GM20431 (cell line): ENCODE measurements around the gene EEF1AKMT2.

Experiments used
- in situ Hi-C: fragments of 300-500 bp; cut with MseI, MboI; formaldehyde crosslinking; loops from one replicate; pipeline ENCODE4 v1.15.0; 2020; ENCODE audit warnings: low sequenced_read_pairs; ENCODE audit not compliant: unreplicated experiment

EEF1AKMT2 gene

DNA sequence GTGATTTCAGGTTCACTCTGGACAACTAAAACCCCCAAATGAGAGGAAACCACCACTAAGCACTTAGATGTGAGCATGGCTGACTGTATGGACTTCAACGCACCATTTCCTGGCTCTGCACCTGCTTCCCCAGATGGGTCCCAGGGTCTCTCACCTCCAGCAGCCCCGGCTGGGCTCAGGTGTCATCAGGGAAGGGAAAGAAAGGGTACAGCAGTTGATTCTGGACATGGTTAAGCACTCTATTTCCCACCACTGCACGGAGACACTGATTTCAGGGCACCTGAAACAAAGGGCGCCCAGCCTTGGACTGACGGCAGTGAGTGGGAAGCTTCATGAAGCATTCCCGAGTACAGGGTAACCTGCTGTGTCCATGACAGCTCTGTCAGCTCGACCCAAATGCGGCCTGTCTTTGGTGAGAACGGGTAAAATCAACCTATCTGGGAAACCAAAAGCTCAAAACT, 66.5 kb downstream of the EEF1AKMT2 start:
- in situ Hi-C loops: no loop called here

DNA sequence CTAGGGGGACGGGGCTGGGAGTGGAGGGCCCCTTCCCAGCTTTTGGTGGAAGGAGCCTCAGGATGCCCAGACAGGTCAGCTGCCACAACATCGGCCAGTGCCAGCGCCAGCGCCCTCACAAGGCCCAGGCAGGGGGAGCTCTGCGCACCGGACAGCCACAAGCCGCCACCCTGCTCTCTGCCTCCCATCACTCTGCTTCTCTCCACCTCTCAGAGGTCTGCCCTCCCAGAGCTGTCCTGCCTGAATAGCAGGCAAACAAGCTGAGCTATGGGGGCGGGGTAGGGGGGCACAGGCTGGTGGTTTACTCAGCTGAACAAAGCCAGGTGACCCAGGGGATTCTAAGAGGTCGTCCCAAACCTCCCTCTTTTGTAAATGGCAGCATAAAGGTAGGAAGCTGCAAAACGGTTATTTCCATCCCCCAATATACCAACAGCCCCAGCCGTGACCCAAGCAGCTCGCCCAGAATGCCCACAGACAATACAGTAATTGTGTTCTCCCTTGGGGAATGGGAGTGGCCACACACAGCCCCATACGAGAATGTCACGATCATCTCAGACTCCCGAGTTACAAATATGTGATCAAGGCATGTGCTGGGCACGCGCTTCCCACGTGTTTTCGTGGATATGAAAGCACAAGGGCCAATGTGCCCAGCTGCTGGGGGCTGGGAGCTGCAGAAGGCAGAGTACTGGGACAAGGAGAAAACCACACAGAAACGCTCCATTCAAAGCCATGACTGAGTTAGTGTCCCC, 67.2 kb downstream of the EEF1AKMT2 start:
- in situ Hi-C loops: no loop called here

DNA sequence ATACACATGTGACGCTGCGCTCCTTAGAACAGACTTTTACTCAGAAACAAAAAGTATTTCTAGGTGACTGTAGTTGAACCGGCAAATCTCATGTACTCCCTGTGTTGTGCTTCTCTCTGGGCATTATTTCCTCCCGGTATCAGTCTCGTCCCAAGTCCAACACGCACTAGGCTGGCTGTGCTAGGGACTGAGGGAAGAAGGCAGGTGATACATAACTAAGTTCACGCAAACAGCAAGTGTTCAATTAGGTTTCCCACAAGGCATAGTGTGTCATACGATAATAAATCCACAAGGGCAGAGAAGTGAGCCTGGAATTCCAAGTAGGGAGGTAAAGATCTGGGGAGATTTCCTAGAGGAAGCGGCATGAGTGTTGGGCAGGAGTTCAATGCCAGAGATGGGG, 67.9 kb downstream of the EEF1AKMT2 start:
- in situ Hi-C loops: no loop called here

DNA sequence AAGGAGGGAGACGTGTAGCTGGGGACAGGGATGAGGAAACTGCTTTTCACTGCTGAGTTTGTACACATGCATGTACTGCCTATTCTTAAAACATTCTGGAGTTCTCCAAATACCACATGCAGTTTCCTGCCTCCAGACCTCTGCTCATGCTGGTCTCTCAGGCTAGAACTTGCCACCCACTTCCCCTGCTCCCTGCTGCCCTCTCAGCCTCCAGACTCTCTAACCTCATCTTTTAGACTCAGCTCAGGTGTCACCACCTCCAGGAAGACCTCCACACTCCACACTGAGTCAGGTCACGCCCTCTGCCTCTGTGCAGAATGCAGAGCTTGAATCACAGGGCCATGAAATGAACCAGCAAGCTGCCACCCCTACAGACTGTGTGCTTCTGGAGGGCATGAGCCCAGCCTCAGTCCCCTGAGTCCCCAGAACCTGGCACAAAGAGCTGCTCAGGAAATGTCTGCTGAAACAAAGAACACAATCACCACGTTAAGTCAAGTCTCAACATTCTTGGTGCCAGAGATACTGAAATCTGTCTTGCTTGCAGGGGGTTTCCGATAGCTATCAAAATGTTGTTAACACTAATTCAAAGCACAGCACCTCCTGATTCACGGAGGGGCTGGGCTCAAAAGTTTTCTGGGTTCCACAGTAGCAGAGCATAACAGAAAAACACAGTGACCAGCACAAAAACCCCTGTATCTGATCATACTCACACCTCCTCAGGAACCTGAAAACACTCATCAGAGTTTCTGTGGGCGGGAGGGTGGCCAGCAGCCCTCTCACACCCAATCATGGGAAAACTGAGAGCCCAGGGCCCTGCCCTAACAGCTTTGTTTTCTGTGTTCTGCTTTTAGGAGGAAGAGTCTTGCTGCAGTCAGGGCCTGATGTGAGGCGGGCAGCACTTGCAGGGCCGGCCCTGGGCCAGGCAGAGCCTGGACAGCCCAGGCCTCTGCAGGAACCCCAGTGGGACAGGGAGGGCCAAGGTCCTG, 68.6 kb downstream of the EEF1AKMT2 start:
- in situ Hi-C loops: no loop called here

DNA sequence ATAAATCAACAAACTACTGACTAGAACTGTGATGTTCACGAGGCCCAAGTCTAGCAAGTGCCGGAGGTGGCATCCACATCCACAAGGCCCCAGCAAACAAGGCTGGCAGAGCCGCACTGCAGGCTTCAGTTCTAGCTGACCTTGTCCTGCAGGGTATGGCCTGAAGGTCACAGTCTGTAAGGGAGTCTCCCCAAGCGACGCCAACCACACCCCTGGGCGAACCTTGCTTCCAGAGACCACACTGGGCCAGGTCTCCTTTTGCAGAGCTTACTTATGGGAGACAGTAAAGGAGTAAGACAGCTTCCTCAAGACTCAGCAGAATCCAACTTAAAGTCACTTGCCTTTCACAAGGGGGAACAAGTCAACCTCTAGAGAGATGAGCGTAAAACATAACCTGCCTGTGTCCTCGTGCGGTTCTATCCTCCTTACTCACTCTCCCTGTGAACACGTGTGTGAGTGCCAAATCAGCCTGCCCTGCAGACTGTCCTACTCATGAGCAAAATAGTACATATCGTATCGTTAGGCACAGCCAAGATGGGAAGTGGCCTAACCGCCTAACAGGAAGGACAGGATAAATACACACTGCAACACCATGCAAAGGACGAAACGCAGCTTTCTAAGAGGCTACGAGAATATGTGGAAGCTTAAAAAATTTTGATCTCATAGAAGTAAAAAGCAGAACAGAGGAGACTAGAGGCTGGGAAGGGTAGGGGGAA, 70.2 kb downstream of the EEF1AKMT2 start:
- in situ Hi-C loops: no loop called here

DNA sequence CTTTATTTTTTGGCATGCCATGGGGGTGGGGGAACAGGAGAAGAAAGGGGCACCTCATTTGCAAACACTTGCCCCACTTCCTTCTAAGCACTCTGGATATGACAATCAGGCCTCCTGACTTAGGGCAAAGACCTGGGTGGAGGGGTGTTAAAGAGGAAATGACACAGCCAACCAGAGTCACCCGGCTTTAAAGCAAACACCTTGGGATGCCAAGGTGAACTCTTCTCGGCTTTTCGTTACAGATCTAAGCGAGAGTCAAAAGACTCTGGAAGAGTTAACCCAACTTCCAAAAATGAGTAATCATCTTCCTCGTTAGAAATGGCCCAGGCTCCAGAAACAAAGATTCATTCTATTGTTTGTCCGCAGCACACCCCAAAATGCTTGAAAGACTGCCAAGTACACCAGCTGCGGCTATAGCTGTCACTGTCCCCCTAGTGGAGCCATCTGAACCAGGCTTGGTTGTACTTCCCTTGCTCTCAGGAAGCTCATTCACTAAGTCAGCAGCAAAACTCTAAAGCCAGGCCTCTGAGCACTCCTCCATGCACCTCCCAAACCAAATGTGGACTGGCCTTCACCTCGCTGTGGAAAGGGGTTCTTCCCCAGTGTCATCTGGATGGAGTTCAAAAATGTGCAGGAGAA, 72.4 kb downstream of the EEF1AKMT2 start:
- in situ Hi-C loops: no loop called here

DNA sequence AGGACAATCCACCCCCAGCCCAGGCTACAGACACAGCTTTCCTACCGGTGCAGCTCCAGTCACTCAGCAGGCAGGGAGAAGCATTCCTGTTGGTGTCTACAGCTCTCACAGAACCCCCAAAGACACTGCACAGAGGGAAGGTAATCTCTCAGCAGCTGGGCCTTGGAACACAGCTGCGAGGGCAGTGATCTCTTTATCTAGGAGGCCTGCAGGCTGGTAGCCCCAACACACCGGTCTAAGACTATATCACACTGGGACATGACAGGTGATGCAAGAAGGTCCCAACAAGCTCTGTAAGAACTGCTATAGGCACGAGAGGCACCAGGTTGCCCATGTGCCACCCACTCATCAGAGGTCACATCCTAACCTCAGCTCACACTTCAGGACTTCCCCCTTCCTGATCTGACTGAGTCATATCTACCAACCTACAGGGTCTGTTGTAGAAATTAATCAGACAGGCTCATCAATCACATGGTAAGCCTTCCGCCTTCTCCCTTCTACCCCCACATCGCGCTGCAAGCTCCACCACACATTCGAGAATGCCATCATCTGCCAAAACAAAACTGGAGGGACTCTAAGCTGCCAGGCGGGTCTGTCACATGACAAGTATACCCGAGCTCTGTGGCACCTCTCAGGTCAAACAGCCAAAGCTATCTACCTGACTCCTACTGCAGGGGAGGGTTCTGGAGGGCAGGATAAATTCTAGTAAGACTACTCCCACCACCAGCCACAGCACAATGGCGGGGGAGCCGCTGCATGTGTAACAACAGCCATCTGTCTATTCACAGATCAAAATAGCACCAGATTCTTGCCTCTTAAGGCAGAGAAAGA, 73.6 kb downstream of the EEF1AKMT2 start:
- in situ Hi-C loops: no loop called here

DNA sequence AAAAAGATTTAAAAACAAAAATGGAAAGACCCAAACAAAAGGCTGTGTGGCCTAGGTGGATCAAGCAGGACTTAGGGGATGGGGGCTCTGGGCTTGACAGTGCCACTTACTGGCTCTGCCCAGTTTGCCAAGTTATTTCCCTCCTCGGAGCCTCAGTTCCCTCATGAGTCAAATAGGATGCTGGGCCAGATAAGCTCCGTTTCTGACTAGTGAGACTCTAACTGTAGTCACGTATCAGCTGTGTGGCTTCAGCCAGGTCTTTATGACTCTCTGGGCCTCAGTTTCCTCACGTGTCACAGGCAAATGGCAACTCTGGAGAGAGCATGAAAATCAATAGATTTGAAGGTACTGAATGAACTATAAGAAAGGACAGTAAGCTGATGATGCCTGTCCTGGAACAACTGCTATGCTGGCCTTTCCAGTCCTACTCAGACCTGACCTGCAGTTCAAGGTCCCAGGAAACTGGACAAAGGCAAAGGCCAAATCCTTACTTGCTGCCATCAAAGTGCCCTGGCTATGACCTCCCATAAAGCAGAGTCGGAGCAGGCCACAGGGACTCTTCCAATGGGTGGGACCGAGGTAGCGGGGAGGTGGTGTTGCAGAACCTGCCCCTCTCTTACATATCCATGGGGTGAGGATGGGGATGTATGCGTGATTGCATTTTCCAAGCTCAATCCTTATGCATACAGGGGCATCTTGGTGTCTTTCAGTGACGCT, 74.5 kb downstream of the EEF1AKMT2 start:
- in situ Hi-C loops: no loop called here

DNA sequence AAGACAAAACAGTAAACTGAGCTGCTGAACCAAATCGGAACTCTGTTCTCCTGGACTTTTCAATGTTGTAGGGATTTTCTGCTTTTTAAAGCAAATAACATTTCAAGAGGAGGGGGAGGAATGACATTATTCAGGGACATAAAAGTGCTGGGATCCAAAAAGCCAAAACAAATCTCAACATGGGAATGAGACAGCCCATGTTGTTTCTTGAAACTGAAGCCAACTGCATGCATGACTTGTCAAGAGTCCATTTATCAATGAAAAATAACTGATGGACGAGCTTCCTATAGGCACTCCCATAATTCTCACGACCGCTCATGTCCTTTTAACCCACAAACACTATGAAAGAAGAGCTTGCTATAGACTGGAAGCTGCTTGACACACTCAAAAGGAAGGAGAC, 75.3 kb downstream of the EEF1AKMT2 start:
- in situ Hi-C loops: no loop called here

DNA sequence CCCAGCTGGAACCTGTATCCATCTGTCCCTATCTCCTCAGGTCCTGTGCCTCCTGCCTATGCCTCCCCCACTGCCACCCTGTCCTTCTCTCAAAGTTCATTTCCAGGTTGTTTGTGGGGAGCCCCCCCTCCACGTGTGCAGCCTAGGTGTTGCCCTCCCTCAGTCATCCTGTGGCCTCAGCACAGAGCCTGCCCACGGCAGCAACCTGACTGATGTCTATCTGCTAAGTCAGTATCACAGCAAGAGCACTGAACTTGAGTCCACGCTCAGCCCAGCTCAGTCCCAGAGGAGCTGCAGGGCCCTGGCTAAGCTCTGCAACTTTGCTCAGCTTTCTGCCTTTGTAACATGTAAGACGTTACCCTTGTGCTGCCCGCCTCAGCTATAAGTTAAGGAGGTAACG, 76.2 kb downstream of the EEF1AKMT2 start:
- in situ Hi-C loops: no loop called here

DNA sequence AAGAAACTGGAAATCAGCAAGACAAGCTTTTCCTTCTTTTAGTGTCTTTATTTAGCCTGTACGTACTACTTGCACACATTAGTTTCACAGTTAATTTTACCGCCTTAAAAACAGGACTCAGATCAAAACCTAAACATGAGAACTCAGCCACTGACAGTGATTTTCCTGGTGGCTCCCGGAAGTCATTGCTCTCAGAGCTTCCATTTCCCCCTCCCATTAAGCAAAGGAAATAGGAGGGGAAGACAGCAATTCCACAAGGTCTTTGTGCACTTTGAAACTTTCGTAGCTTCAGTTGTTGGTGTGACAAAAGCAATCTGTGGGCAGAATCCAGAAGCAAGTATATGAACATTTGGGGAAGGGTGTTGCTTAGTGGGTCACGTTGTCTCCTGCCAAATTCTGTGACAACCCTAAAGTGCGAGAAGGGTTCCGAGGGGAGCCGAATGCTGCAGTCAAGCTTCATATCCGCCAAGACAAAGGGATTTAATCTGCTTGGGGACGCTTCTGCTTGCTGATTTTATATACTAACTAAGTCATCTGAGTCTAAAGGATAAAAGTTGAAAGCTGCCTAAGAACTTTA, 77.9 kb downstream of the EEF1AKMT2 start:
- in situ Hi-C loops: no loop called here

DNA sequence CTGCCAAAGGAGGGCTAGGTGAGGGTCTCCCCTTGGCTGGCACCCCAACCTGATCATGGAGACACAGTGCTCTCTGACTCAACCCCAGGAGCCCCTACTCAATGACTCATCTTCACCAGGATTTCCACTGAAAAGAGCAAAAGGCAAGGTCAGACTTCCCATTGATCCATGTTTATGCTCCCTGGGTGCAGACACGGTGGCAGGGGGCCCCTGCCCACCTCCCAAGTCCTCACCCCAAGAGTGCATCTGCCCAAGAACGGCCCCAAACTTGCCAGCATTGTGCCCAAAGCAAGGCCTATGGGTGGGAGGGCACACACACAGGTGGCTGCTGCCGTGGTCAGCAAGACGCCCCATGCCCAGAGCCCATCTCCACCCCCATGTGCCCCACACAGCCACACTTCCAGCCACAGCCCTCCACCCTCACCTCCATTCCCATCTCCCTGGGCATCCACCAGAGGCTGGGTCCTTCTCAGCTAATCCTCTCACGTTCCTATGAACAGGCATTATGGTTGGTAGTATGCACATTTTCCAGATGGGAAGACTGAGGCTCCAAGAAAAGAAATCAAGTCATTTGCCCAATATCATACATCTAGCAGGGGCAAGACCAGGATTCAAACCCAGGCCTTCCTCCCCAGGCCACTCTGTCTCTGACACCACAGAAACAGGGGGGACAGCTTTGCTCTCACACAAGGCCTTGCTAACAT, 78.8 kb downstream of the EEF1AKMT2 start:
- in situ Hi-C loops: no loop called here

DNA sequence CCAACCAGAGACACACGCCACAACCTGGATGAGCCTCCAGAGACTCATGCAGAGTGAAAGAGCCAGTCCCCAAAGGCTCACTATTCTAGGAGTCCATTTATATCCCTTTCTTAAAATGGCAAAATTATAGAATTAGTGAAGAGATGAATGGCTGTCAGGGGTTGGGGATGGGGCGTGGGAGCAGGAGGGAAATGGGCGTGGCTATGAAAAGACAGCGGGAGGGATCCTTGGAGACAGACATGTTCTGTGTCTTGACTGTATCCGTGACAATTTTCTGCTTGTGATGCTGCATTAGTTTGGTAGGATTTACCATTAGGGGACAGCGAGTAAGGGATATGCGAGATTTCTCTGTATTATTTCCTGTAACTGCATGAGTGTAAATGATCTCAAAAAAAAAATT, 80.5 kb downstream of the EEF1AKMT2 start:
- in situ Hi-C loops: no loop called here

DNA sequence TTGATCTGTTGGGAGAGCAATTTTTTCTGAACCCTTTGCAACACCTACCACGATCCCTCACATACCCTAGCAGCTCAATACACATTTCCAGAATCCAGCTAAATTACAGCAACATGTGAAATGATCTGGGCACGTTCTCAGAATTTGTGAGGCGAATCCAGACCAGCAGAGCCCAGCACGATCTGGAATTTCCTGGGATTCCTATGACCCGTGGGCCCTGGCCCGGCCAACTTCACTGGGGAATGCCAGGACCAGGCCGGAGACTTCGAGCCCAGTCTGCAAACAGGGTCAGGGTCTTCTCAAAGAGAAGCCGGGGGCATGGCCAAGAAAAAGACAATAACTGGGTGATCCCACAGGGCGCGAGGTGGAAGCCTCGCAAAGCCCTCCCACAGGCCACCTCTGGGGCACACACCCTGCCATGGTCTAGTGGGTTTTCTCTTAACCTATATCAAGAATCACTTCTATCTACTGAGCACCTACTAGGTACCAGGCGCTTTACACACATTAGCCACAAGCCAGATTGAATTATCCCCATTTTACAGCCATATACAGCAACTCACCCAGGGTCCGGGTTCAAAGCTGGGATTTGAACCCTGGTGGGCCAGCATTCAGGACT, 81.3 kb downstream of the EEF1AKMT2 start:
- in situ Hi-C loops: no loop called here

DNA sequence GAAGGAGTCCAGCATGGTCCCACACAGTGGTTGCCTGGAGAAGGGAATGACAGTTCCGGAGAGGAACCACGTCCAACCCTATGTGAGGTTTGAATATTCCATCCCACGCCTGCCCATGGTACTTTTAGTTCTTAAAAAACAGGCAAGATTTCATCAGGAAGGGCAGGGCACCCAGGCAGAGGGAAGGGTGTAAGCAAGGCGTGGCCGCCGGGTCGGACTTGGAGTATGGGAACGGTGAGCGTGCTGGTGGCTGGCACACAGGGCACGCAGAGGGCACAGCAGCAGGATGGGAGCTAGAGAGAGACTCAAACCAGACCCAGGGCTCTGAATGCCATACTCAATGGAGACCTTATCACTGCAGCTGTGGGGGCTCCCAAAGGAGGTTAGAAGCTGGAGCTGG, 81.8 kb downstream of the EEF1AKMT2 start:
- in situ Hi-C loops: no loop called here

DNA sequence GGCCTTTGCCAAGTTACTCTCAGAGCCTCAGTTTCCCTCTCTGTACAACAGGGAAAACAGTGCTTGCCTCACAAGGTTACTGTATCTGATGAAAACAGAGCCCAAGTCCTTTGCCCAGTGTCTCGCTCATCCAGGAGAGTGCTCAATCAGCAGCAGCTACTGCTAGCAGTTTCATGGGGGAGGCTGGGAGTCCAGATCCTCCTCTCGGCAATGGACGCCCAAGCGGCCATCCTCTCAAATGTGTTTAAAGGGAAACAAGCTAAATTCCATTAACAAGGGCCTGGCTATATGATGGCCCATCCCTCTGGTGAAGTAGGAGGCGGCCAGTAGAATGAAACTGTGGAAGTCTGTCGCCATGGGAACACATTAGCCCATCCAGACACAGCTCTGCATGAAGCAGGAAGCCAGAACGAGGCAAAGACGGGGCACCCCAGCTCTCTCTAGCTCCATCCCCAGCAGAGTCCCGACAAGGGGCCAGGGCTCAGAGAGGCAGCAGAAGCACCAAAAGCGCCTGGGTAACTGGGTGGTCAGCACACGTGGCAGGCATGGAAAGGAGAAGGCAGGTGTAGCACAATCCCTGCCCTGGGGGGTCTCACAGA, 82.7 kb downstream of the EEF1AKMT2 start:
- in situ Hi-C loops: no loop called here

DNA sequence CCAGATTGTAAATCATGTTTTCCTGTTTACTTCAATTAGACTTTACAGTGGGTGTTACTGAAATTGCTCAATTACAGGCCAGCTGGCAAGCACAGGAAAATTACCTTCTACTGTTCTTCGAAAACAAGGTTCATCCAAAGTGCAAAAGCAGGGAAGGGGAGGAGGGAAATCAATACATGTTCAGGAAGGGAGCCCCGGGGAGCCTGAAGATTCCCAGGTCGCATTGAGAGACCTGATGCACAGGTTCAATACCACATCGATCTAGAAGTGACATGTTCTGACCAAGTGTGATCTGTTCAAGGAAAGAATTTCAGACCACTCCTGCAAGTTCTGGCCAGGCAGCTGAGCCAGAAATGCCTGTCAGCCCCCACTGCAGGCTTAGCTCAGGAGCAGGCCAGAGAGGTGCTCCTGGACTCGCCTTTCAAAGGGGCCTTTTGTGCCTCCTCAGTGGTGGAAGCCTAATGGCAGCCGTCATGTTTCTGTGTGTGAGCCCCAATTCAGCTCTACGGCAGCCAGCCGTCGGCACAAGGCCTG, 83.4 kb downstream of the EEF1AKMT2 start:
- in situ Hi-C loops: no loop called here
